Measurements from ENCODE around the gene TRAPPC8. TPM values are rescaled to one million over a fixed set of nuclear protein-coding genes. Genes with fewer than 3 reads are reported as not detected.
"Not testable (repeated sequence)": the region's sequence is repeated elsewhere in the genome, so short reads cannot be mapped to it uniquely, and the experiment has no call there.

The TRAPPC8 gene
- total RNA-seq, 2 donors from 2014 or later, result 18.7 to 20.8 TPM

DNA sequence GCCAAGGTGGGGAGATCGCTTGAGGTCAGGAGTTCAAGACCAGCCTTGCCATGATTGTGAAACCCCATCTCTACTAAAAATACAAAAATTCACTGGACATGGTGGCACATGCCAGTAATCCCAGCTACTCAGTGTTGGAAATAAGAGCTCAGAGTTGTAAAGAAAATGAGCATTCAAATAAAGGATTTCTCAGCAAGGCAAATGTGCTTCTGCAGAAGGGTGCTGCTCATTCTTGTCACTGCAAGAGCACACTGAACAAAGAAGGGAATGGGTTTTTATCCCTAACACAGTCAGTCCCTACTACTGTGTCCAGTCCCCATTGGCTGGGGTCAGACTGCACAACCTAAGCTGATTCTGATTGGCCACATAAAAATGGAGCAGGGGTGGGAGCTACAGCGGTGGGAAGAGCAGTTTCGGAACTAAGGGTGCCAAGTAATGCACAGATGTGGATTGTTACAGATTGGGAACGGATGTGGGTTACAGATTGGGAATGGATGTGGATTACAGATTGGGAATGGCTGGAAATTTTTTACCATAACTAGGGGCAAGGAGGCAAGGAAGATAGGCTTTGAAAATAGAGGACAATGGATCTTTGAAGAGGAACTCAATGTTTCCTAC is 31.1 kb upstream of the TRAPPC8 start:
- intact Hi-C loops (cut with DNase I), result no loop called here

GRCh38 chr18:31970617-31971016 is 27.7 kb upstream of the TRAPPC8 start:
- H3K4me3 ChIP-seq, result no peak overlapping the region
- peaks cover 0 to 17% (median 0%) of the 10 kb centered on the region in 3 donors for H3K9me3 ChIP-seq
- H3K27ac ChIP-seq, result no peak overlapping the region
- WGBS, 2 donors, result 52 to 63% methylated on average over 3 of the region's 3 CpGs
- intact Hi-C loops (cut with DNase I), result no loop called here
- H3K27me3 ChIP-seq, result no peaks in the 10 kb centered on the region
- TF ChIP-seq CTCF (IDR thresholded peaks at IDR 0.05) (no peak), POLR2A (IDR thresholded peaks at IDR 0.05) (no peak)
- DNase-seq (no peak), ATAC-seq (no peak)
- no peaks in the 10 kb centered on the region for H3K36me3 ChIP-seq (replicated peaks in 1 of 2; ENCODE audit: insufficient read depth in 1 of 2, low read depth in 2 of 2)
- no peaks in the 10 kb centered on the region for H3K4me1 ChIP-seq

More for the DNA sequence above, 31.1 kb upstream of the TRAPPC8 start:
- 84 to 87% methylated on average over 4 of the region's 4 CpGs for WGBS, 2 donors
- no peak overlapping the region for H3K27ac ChIP-seq
- ATAC-seq (no peak), DNase-seq (no peak)
- H3K27me3 ChIP-seq, result no peaks in the 10 kb centered on the region
- H3K9me3 ChIP-seq, result peaks cover 0 to 17% (median 0%) of the 10 kb centered on the region in 3 donors
- no peaks in the 10 kb centered on the region for H3K4me1 ChIP-seq
- H3K4me3 ChIP-seq, result no peak overlapping the region
- TF ChIP-seq CTCF (IDR thresholded peaks at IDR 0.05) (no peak), POLR2A (IDR thresholded peaks at IDR 0.05) (no peak)
- no peaks in the 10 kb centered on the region for H3K36me3 ChIP-seq (replicated peaks in 1 of 2; ENCODE audit: insufficient read depth in 1 of 2, low read depth in 2 of 2)

GRCh38 chr18:31965316-31965970 is 22.5 kb upstream of the TRAPPC8 start:
- WGBS, 2 donors, result 54 to 60% methylated on average over 5 of the region's 5 CpGs
- no peaks in the 10 kb centered on the region for H3K36me3 ChIP-seq (replicated peaks in 1 of 2; ENCODE audit: insufficient read depth in 1 of 2, low read depth in 2 of 2)
- H3K27ac ChIP-seq, result no peak overlapping the region
- no peaks in the 10 kb centered on the region for H3K9me3 ChIP-seq
- no peak for TF ChIP-seq CTCF (IDR thresholded peaks at IDR 0.05)
- TF ChIP-seq POLR2A (IDR thresholded peaks at IDR 0.05), result no peak
- no peaks in the 10 kb centered on the region for H3K27me3 ChIP-seq
- intact Hi-C loops (cut with DNase I), result no loop called here
- H3K4me1 ChIP-seq, result no peaks in the 10 kb centered on the region
- no peak overlapping the region for H3K4me3 ChIP-seq
- ATAC-seq (no peak), DNase-seq (no peak)

- H3K4me3 ChIP-seq, result no peak overlapping the region
- H3K27me3 ChIP-seq, result no peaks in the 10 kb centered on the region
- H3K4me1 ChIP-seq, result no peaks in the 10 kb centered on the region
- ATAC-seq (no peak), DNase-seq (no peak)
- H3K36me3 ChIP-seq (replicated peaks in 1 of 2; ENCODE audit: insufficient read depth in 1 of 2, low read depth in 2 of 2), result no peaks in the 10 kb centered on the region
- H3K27ac ChIP-seq, result no peak overlapping the region
- intact Hi-C loops (cut with DNase I), result no loop called here
- TF ChIP-seq POLR2A (IDR thresholded peaks at IDR 0.05) (no peak), CTCF (IDR thresholded peaks at IDR 0.05) (no peak)
- H3K9me3 ChIP-seq, result no peaks in the 10 kb centered on the region
These were observed 14.8 kb upstream of the TRAPPC8 start for GRCh38 chr18:31957728-31958127.

- intact Hi-C loops (cut with DNase I), result no loop called here
- Histone ChIP-seq H3K27ac (no peak overlapping the region), H3K9me3 (no peaks in the 10 kb centered on the region), H3K4me1 (no peaks in the 10 kb centered on the region), H3K36me3 (replicated peaks in 1 of 2; ENCODE audit: insufficient read depth in 1 of 2, low read depth in 2 of 2) (no peaks in the 10 kb centered on the region), H3K4me3 (no peak overlapping the region), H3K27me3 (no peaks in the 10 kb centered on the region)
- 34 to 47% methylated on average over 3 of the region's 3 CpGs for WGBS, 2 donors
- TF ChIP-seq CTCF (IDR thresholded peaks at IDR 0.05), result no peak
- TF ChIP-seq POLR2A (IDR thresholded peaks at IDR 0.05), result no peak
- DNase-seq (no peak), ATAC-seq (no peak)
These were observed 11.4 kb upstream of the TRAPPC8 start for GRCh38 chr18:31954349-31954748.

GRCh38 chr18:31953699-31954098 is 10.8 kb upstream of the TRAPPC8 start:
- DNase-seq; H3K27me3 ChIP-seq; H3K4me3 ChIP-seq; H3K27ac ChIP-seq; intact Hi-C loops (cut with DNase I); H3K36me3 ChIP-seq (replicated peaks in 1 of 2; ENCODE audit: insufficient read depth in 1 of 2, low read depth in 2 of 2); H3K4me1 ChIP-seq; H3K9me3 ChIP-seq; ATAC-seq: not testable (repeated sequence)
- 86 to 92% methylated on average over 3 of the region's 3 CpGs for WGBS, 2 donors
